Measurements from ENCODE around the gene VANGL1.

Gene VANGL1

GRCh38 chr1:115723756-115724155, 82.0 kb downstream of the VANGL1 start:
- Histone ChIP-seq H3K4me2 (ENCODE audit: low read length) (no peak overlapping the region), H3K4me3 (ENCODE audit: low read depth, low read length) (no peak overlapping the region), H3K27ac (no peak overlapping the region), H2AFZ (no peak overlapping the region), H3K4me1 (no peaks in the 10 kb centered on the region), H3K9ac (no peak overlapping the region), H3K27me3 (ENCODE audit: control insufficient read depth, insufficient read depth, low read length) (no peaks in the 10 kb centered on the region), H3K36me3 (ENCODE audit: control insufficient read depth, insufficient read depth, low read length) (no peaks in the 10 kb centered on the region), H3K9me3 (ENCODE audit: control insufficient read depth, low read length) (no peaks in the 10 kb centered on the region), H3K79me2 (no peaks in the 10 kb centered on the region)
- TF ChIP-seq, protein P1, sequence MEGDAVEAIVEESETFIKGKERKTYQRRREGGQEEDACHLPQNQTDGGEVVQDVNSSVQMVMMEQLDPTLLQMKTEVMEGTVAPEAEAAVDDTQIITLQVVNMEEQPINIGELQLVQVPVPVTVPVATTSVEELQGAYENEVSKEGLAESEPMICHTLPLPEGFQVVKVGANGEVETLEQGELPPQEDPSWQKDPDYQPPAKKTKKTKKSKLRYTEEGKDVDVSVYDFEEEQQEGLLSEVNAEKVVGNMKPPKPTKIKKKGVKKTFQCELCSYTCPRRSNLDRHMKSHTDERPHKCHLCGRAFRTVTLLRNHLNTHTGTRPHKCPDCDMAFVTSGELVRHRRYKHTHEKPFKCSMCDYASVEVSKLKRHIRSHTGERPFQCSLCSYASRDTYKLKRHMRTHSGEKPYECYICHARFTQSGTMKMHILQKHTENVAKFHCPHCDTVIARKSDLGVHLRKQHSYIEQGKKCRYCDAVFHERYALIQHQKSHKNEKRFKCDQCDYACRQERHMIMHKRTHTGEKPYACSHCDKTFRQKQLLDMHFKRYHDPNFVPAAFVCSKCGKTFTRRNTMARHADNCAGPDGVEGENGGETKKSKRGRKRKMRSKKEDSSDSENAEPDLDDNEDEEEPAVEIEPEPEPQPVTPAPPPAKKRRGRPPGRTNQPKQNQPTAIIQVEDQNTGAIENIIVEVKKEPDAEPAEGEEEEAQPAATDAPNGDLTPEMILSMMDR (IDR thresholded peaks at IDR 0.05), result no peak

GRCh38 chr1:115725600-115725999, 83.8 kb downstream of the VANGL1 start:
- no peaks in the 10 kb centered on the region for H3K79me2 ChIP-seq
- H3K4me2 ChIP-seq (ENCODE audit: low read length), result no peak overlapping the region
- H3K4me1 ChIP-seq, result no peaks in the 10 kb centered on the region
- no peaks in the 10 kb centered on the region for H3K9me3 ChIP-seq (ENCODE audit: control insufficient read depth, low read length)
- H3K36me3 ChIP-seq (ENCODE audit: control insufficient read depth, insufficient read depth, low read length), result no peaks in the 10 kb centered on the region
- H3K27me3 ChIP-seq (ENCODE audit: control insufficient read depth, insufficient read depth, low read length), result no peaks in the 10 kb centered on the region
- TF ChIP-seq, protein P1 (IDR thresholded peaks at IDR 0.05), result no peak
- H2AFZ ChIP-seq, result no peak overlapping the region
- H3K9ac ChIP-seq, result no peak overlapping the region
- no peak overlapping the region for H3K27ac ChIP-seq
- no peak overlapping the region for H3K4me3 ChIP-seq (ENCODE audit: low read depth, low read length)

DNA sequence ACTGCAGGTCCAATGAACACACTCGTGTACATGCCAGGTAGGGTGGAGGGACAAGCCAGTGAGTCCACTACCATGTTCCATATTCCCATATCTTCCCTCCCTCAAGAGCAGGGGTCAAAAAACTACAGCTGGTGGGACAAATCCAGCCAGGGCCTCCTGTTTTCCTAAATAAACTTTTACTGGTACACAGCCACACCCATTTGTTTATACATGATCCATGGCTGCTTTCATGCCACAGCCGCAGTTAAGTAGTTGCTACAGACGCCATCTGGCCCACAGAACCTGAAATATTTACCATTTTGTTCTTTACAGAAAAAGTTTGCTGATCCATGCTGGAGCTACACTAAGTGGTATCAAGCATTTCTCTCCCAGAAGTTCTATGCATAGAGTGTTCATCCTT, 84.4 kb downstream of the VANGL1 start:
- no peak overlapping the region for H3K4me2 ChIP-seq (ENCODE audit: low read length)
- TF ChIP-seq, protein P1 (IDR thresholded peaks at IDR 0.05), result no peak
- no peaks in the 10 kb centered on the region for H3K4me1 ChIP-seq
- no peaks in the 10 kb centered on the region for H3K27me3 ChIP-seq (ENCODE audit: control insufficient read depth, insufficient read depth, low read length)
- no peaks in the 10 kb centered on the region for H3K9me3 ChIP-seq (ENCODE audit: control insufficient read depth, low read length)
- H3K4me3 ChIP-seq (ENCODE audit: low read depth, low read length), result no peak overlapping the region
- H3K36me3 ChIP-seq (ENCODE audit: control insufficient read depth, insufficient read depth, low read length), result no peaks in the 10 kb centered on the region
- H3K9ac ChIP-seq, result no peak overlapping the region
- no peak overlapping the region for H3K27ac ChIP-seq
- H3K79me2 ChIP-seq, result no peaks in the 10 kb centered on the region
- no peak overlapping the region for H2AFZ ChIP-seq

- H3K79me2 ChIP-seq, result no peaks in the 10 kb centered on the region
- H3K4me2 ChIP-seq (ENCODE audit: low read length), result no peak overlapping the region
- no peaks in the 10 kb centered on the region for H3K9me3 ChIP-seq (ENCODE audit: control insufficient read depth, low read length)
- H3K4me1 ChIP-seq, result no peaks in the 10 kb centered on the region
- H2AFZ ChIP-seq, result no peak overlapping the region
- no peak overlapping the region for H3K4me3 ChIP-seq (ENCODE audit: low read depth, low read length)
- TF ChIP-seq, protein P1 (IDR thresholded peaks at IDR 0.05), result no peak
- H3K27me3 ChIP-seq (ENCODE audit: control insufficient read depth, insufficient read depth, low read length), result no peaks in the 10 kb centered on the region
- no peak overlapping the region for H3K27ac ChIP-seq
- no peak overlapping the region for H3K9ac ChIP-seq
- H3K36me3 ChIP-seq (ENCODE audit: control insufficient read depth, insufficient read depth, low read length), result no peaks in the 10 kb centered on the region
These were observed 84.8 kb downstream of the VANGL1 start for GRCh38 chr1:115726570-115726969.

DNA sequence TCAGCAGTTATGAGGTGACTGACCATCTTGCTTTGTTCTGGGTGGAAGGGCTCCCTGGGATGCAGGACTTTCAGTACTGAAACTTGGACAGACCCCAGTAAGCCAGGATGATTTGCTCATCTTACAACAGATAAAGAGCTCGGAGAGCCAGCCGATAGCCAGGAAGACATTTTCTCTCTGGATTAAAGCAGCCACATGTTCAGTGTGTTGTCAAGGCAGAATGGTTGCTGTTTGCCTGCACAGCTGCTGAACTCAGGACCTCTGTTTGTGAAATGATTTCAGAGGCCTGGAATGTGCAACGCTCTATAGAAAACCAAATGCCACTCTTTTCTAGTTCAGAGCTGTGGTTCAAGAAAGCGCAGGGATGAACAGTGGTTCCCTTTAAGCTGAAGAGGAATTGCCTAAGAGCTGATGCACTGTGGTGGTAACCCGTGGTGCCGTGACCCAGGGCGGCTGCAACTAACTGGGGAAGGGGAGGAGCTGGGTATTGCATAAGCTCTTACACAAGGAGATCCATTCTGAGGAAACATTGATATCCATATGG, 86.0 kb downstream of the VANGL1 start:
- H3K79me2 ChIP-seq, result no peaks in the 10 kb centered on the region
- TF ChIP-seq, protein P1 (IDR thresholded peaks at IDR 0.05), result no peak
- H3K27me3 ChIP-seq (ENCODE audit: control insufficient read depth, insufficient read depth, low read length), result no peaks in the 10 kb centered on the region
- H3K4me3 ChIP-seq (ENCODE audit: low read depth, low read length), result no peak overlapping the region
- H3K36me3 ChIP-seq (ENCODE audit: control insufficient read depth, insufficient read depth, low read length), result no peaks in the 10 kb centered on the region
- no peaks in the 10 kb centered on the region for H3K4me1 ChIP-seq
- H3K4me2 ChIP-seq (ENCODE audit: low read length), result no peak overlapping the region
- H3K27ac ChIP-seq, result no peak overlapping the region
- no peaks in the 10 kb centered on the region for H3K9me3 ChIP-seq (ENCODE audit: control insufficient read depth, low read length)
- no peak overlapping the region for H2AFZ ChIP-seq
- H3K9ac ChIP-seq, result no peak overlapping the region
